Stomach smooth muscle (tissue), 2 donors: ENCODE measurements around the gene RAD23B.

Experiments
- H3K27ac ChIP-seq: one replicate; pipeline ENCODE4 v1.7.0; 2013; ENCODE audit warnings: mild to moderate bottlenecking, low read length, inconsistent platforms
- H3K27me3 ChIP-seq, 2 donors: one replicate each; pipeline ENCODE4 v1.7.0; 2013; ENCODE audit warnings: low read length in 2 of 2; ENCODE audit not compliant: insufficient read depth in 2 of 2, control insufficient read depth in 1 of 2
- H3K36me3 ChIP-seq, 2 donors: one replicate each; pipeline ENCODE4 v1.7.0; 2013; ENCODE audit warnings: low read length in 2 of 2; ENCODE audit not compliant: control insufficient read depth in 2 of 2, insufficient read depth in 2 of 2
- H3K4me1 ChIP-seq: one replicate; pipeline ENCODE4 v1.7.0; 2013; ENCODE audit warnings: low read length; ENCODE audit not compliant: control insufficient read depth, insufficient read depth
- H3K4me3 ChIP-seq, 2 donors: one replicate each; pipeline ENCODE4 v1.7.0; 2013; ENCODE audit warnings: low read length in 2 of 2
- H3K9ac ChIP-seq, 2 donors: one replicate each; pipeline ENCODE4 v1.7.0; 2013; ENCODE audit warnings: low read length in 2 of 2, mild to moderate bottlenecking in 1 of 2
- H3K9me3 ChIP-seq, 2 donors: one replicate each; pipeline ENCODE4 v1.7.0; 2013; ENCODE audit warnings: low read length in 2 of 2; ENCODE audit not compliant: control insufficient read depth in 2 of 2
- donor health status: healthy.
- donor health status: Pancreatic carcinoma.

RAD23B gene

GRCh38 chr9:107335331-107335730 lies 52.3 kb downstream of the RAD23B start:
- Histone ChIP-seq H3K36me3 (peaks cover 21 to 31% of the 10 kb centered on the region in 2 donors), H3K4me1 (peaks cover 2% of the 10 kb centered on the region), H3K27me3 (no peaks in the 10 kb centered on the region), H3K27ac (no peak overlapping the region), H3K9me3 (no peaks in the 10 kb centered on the region), H3K4me3 (no peak overlapping the region), H3K9ac (no peak overlapping the region)

- Histone ChIP-seq H3K4me1 (peaks cover 5% of the 10 kb centered on the region), H3K36me3 (peaks cover 21 to 23% of the 10 kb centered on the region in 2 donors), H3K9me3 (no peaks in the 10 kb centered on the region), H3K27ac (no peak overlapping the region), H3K27me3 (no peaks in the 10 kb centered on the region), H3K4me3 (no peak overlapping the region), H3K9ac (no peak overlapping the region)
Observed at GRCh38 chr9:107336718-107337360, 53.8 kb downstream of the RAD23B start.

GRCh38 chr9:107337676-107338590 lies 54.9 kb downstream of the RAD23B start:
- Histone ChIP-seq H3K36me3 (peaks cover 14 to 20% of the 10 kb centered on the region in 2 donors), H3K4me1 (peaks cover 5% of the 10 kb centered on the region), H3K27ac (no peak overlapping the region), H3K27me3 (no peaks in the 10 kb centered on the region), H3K9me3 (no peaks in the 10 kb centered on the region), H3K4me3 (no peak overlapping the region), H3K9ac (no peak overlapping the region)

- Histone ChIP-seq H3K9me3 (no peaks in the 10 kb centered on the region), H3K36me3 (peaks cover 2 to 8% of the 10 kb centered on the region in 2 donors), H3K4me3 (no peak overlapping the region), H3K27me3 (no peaks in the 10 kb centered on the region), H3K9ac (no peak overlapping the region), H3K4me1 (peaks cover 5% of the 10 kb centered on the region), H3K27ac (no peak overlapping the region)
Observed at GRCh38 chr9:107338911-107339659, 56.0 kb downstream of the RAD23B start.

GRCh38 chr9:107340920-107341632 lies 58.0 kb downstream of the RAD23B start:
- Histone ChIP-seq H3K9ac (no peak overlapping the region), H3K27me3 (no peaks in the 10 kb centered on the region), H3K4me3 (no peak overlapping the region), H3K27ac (no peak overlapping the region), H3K36me3 (peaks cover 0 to 3% of the 10 kb centered on the region in 2 donors), H3K9me3 (no peaks in the 10 kb centered on the region), H3K4me1 (peaks cover 5% of the 10 kb centered on the region)

GRCh38 chr9:107342476-107343161 lies 59.5 kb downstream of the RAD23B start:
- Histone ChIP-seq H3K9me3 (no peaks in the 10 kb centered on the region), H3K27ac (no peak overlapping the region), H3K4me3 (no peak overlapping the region), H3K36me3 (peaks cover 0 to 3% of the 10 kb centered on the region in 2 donors), H3K9ac (no peak overlapping the region), H3K27me3 (no peaks in the 10 kb centered on the region), H3K4me1 (peaks cover 3% of the 10 kb centered on the region)

- H3K9ac ChIP-seq = no peak overlapping the region
- H3K9me3 ChIP-seq = no peaks in the 10 kb centered on the region
- no peaks in the 10 kb centered on the region for H3K36me3 ChIP-seq
- H3K27me3 ChIP-seq = no peaks in the 10 kb centered on the region
- H3K4me1 ChIP-seq = peaks cover 3% of the 10 kb centered on the region
- no peak overlapping the region for H3K4me3 ChIP-seq
- no peak overlapping the region for H3K27ac ChIP-seq
Observed at GRCh38 chr9:107345327-107345726, 62.2 kb downstream of the RAD23B start.

GRCh38 chr9:107348836-107349235 lies 65.8 kb downstream of the RAD23B start:
- Histone ChIP-seq H3K9me3 (peaks cover 0 to under 1% of the 10 kb centered on the region in 2 donors), H3K27me3 (no peaks in the 10 kb centered on the region), H3K4me3 (no peak overlapping the region), H3K4me1 (no peaks in the 10 kb centered on the region), H3K36me3 (no peaks in the 10 kb centered on the region), H3K27ac (no peak overlapping the region), H3K9ac (no peak overlapping the region)

- Histone ChIP-seq H3K9me3 (peaks cover 0 to 4% of the 10 kb centered on the region in 2 donors), H3K9ac (no peak overlapping the region), H3K36me3 (no peaks in the 10 kb centered on the region), H3K4me3 (no peak overlapping the region), H3K4me1 (no peaks in the 10 kb centered on the region), H3K27me3 (no peaks in the 10 kb centered on the region), H3K27ac (no peak overlapping the region)
Observed at GRCh38 chr9:107350443-107350842, 67.4 kb downstream of the RAD23B start.
